Tracheal epithelial cell (primary cell): Measurements from ENCODE around the gene TERC. TPM values are rescaled to one million over a fixed set of nuclear protein-coding genes. Genes with fewer than 3 reads are reported as not detected.

Experiments used
- total RNA-seq: library from RNA; depleted of rRNA; stranded (reverse); fragments of >200 nt; gene quantifications from 2 replicates; pipeline ENCODE4 v1.2.1, GENCODE V29; 2014

The TERC gene
- total RNA-seq: 807 and 1,776 TPM in 2 replicates

GRCh38 chr3:169764882-169765612, at the start of gene TERC:
Gene TERC (minus strand): TSS chr3:169765060.

GRCh38 chr3:169812332-169813235, 47.7 kb upstream of the TERC start, which contains the start of the genes LRRC34 and LRRIQ4:
Gene LRRC34 (minus strand): TSS chr3:169812904. CDS start chr3:169812548, 356 bp downstream.
Gene LRRIQ4 (plus strand): TSS chr3:169812870. CDS start chr3:169821922, 9,052 bp downstream.

GRCh38 chr3:169772897-169773816, 8.3 kb upstream of the TERC start, which contains the start of gene MYNN:
Gene MYNN (plus strand): TSS chr3:169773396. CDS start chr3:169774296, 900 bp downstream.

GRCh38 chr3:169769287-169770181, 4.7 kb upstream of the TERC start, which contains the start of gene ACTRT3:
Gene ACTRT3 (minus strand): TSS chr3:169769561. CDS start chr3:169769520, 41 bp downstream.

Other genes with a start within 250 kb of the TERC start
- gene MECOM, start 101.3 kb downstream of the TERC start, total RNA-seq: 7.2 and 10.4 TPM in 2 replicates
- gene ACTRT3, start 4.5 kb upstream of the TERC start, total RNA-seq: 1.9 and 2.9 TPM in 2 replicates
- 17.6 and 25.2 TPM in 2 replicates for gene MYNN, start 8.3 kb upstream of the TERC start, total RNA-seq
- not detected in 2 replicates for gene LRRIQ4, start 47.8 kb upstream of the TERC start, total RNA-seq
- gene LRRC34, start 47.8 kb upstream of the TERC start, total RNA-seq: 0.64 and 2.7 TPM in 2 replicates
- 0.24 TPM in 1 of 2 replicates, not detected in the other for gene LRRC31, start 104.9 kb upstream of the TERC start, total RNA-seq
- not detected in 2 replicates for gene SAMD7, start 146.5 kb upstream of the TERC start, total RNA-seq
- 21.0 and 26.9 TPM in 2 replicates for gene SEC62, start 201.7 kb upstream of the TERC start, total RNA-seq